Femur (tissue), 1 donor: Measurements from ENCODE around the gene CARD10.
"Not testable (repeated sequence)": the region's sequence is repeated elsewhere in the genome, so short reads cannot be mapped to it uniquely, and the experiment has no call there.

Experiments
- DNase-seq: peaks from one replicate; pipeline ENCODE4 v3.0.0-alpha.2; 2017

The CARD10 gene

GRCh38 chr22:37485395-37486223 is 33.6 kb downstream of the CARD10 start:
- DNase-seq, result no peak

GRCh38 chr22:37484480-37485394 is 34.5 kb downstream of the CARD10 start:
- peak; percentile 62 for DNase-seq

GRCh38 chr22:37483050-37483449 is 36.2 kb downstream of the CARD10 start:
- no peak for DNase-seq

GRCh38 chr22:37482244-37482643 is 37.0 kb downstream of the CARD10 start:
- DNase-seq, result no peak

- DNase-seq, result no peak
These were observed 37.8 kb downstream of the CARD10 start for GRCh38 chr22:37481347-37481907.

- no peak for DNase-seq
These were observed 38.5 kb downstream of the CARD10 start for GRCh38 chr22:37480387-37481346.

- DNase-seq, result no peak
These were observed 40.0 kb downstream of the CARD10 start for GRCh38 chr22:37479196-37479595.

- DNase-seq, result no peak
These were observed 42.6 kb downstream of the CARD10 start for GRCh38 chr22:37476389-37477329.

- DNase-seq, result no peak
These were observed 44.6 kb downstream of the CARD10 start for GRCh38 chr22:37474447-37475090.

- no peak for DNase-seq
These were observed 45.7 kb downstream of the CARD10 start for GRCh38 chr22:37473437-37473946.

GRCh38 chr22:37472418-37473006 is 46.7 kb downstream of the CARD10 start:
- no peak for DNase-seq

- no peak for DNase-seq
These were observed 47.3 kb downstream of the CARD10 start for GRCh38 chr22:37471727-37472417.

GRCh38 chr22:37470087-37470445 is 49.1 kb downstream of the CARD10 start:
- DNase-seq, result no peak

GRCh38 chr22:37469416-37470086 is 49.7 kb downstream of the CARD10 start:
- no peak for DNase-seq

GRCh38 chr22:37468201-37468695 is 51.0 kb downstream of the CARD10 start:
- DNase-seq, result not testable (repeated sequence)

- no peak for DNase-seq
These were observed 51.7 kb downstream of the CARD10 start for GRCh38 chr22:37467391-37467955.

- DNase-seq, result peak; percentile 62
These were observed 55.0 kb downstream of the CARD10 start for GRCh38 chr22:37464181-37464580.

- peak; percentile 54 for DNase-seq
These were observed 56.2 kb downstream of the CARD10 start for GRCh38 chr22:37462983-37463382.
